ENCODE data around the gene P2RX7.

P2RX7 gene

DNA sequence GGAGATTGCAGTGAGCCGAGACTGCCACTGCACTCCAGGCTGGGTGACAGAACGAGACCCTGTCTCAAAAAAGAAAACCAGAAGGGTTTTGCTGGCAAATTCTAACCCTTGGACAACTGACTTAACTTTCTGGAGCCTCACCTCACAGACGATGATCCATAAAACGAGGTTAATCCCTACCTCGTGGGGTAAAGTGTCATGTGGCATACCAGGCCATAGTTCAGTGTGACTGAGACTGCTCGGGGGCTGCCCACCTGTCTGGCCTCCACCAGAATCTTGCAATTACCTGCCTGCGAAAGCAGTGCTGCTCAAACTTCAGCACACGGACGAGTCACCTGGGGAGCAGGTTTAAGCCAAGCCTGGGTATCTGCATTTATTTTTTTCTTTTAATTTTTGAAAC is 104.1 kb downstream of the P2RX7 start:
- TF ChIP-seq EZH2 (IDR thresholded peaks at IDR 0.05; ENCODE audit: borderline replicate concordance, low read depth, low read length, severe bottlenecking) = no peak
- TF ChIP-seq, protein P1, sequence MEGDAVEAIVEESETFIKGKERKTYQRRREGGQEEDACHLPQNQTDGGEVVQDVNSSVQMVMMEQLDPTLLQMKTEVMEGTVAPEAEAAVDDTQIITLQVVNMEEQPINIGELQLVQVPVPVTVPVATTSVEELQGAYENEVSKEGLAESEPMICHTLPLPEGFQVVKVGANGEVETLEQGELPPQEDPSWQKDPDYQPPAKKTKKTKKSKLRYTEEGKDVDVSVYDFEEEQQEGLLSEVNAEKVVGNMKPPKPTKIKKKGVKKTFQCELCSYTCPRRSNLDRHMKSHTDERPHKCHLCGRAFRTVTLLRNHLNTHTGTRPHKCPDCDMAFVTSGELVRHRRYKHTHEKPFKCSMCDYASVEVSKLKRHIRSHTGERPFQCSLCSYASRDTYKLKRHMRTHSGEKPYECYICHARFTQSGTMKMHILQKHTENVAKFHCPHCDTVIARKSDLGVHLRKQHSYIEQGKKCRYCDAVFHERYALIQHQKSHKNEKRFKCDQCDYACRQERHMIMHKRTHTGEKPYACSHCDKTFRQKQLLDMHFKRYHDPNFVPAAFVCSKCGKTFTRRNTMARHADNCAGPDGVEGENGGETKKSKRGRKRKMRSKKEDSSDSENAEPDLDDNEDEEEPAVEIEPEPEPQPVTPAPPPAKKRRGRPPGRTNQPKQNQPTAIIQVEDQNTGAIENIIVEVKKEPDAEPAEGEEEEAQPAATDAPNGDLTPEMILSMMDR (IDR thresholded peaks at IDR 0.05; ENCODE audit: borderline replicate concordance, extremely low read depth, low read length, poor library complexity, severe bottlenecking) = no peak
- Histone ChIP-seq H4K20me1 (ENCODE audit: insufficient read depth, low read length) (no peaks in the 10 kb centered on the region), H3K4me1 (ENCODE audit: insufficient read depth, low read length) (no peaks in the 10 kb centered on the region), H3K27ac (ENCODE audit: low read length) (no peak overlapping the region), H3K79me2 (ENCODE audit: insufficient read depth, low read length) (no peaks in the 10 kb centered on the region), H2AFZ (ENCODE audit: low read depth, low read length) (no peak overlapping the region), H3K27me3 (ENCODE audit: insufficient read depth, low read length, poor library complexity) (no peaks in the 10 kb centered on the region), H3K4me2 (ENCODE audit: insufficient read depth, low read length) (no peak overlapping the region), H3K9me3 (ENCODE audit: insufficient read depth, low read length, severe bottlenecking) (no peaks in the 10 kb centered on the region), H3K36me3 (ENCODE audit: insufficient read depth, low read length) (peaks cover 58% of the 10 kb centered on the region), H3K4me3 (ENCODE audit: low read depth in 1 of 2, low read length in 2 of 2) (no peak overlapping the region), H3K9ac (ENCODE audit: low read depth, low read length) (no peak overlapping the region)
- ATAC-seq (ENCODE audit: insufficient read depth, low read depth) (no peak), DNase-seq (no peak)

DNA sequence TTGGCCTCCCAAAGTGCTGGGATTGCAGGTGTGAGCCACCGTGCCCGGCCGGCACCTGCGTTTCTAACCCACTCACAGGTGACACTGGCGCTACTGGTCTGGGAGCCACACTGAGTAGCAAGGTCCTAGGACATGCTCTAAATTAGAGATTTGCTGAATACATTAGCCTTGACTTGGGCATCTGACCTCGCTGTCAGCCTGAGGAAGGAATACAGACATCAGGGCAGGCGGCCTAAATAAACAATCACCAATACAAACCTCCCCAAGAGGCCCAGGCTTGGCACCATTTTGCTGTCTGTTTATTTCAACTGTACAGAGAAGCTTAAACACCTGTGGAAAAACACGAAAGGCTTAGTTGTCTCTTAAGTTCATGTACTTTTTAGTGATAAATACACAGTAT is 104.7 kb downstream of the P2RX7 start:
- H3K4me2 ChIP-seq (ENCODE audit: insufficient read depth, low read length) = no peak overlapping the region

More for the DNA sequence above, 104.7 kb downstream of the P2RX7 start:
- peaks cover 53% of the 10 kb centered on the region for H3K36me3 ChIP-seq (ENCODE audit: insufficient read depth, low read length)
- DNase-seq = no peak
- H2AFZ ChIP-seq (ENCODE audit: low read depth, low read length) = no peak overlapping the region
- ATAC-seq (ENCODE audit: insufficient read depth, low read depth) = no peak
- no peaks in the 10 kb centered on the region for H3K9me3 ChIP-seq (ENCODE audit: insufficient read depth, low read length, severe bottlenecking)
- no peak overlapping the region for H3K9ac ChIP-seq (ENCODE audit: low read depth, low read length)
- no peaks in the 10 kb centered on the region for H3K4me1 ChIP-seq (ENCODE audit: insufficient read depth, low read length)
- TF ChIP-seq, protein P1 (IDR thresholded peaks at IDR 0.05; ENCODE audit: borderline replicate concordance, extremely low read depth, low read length, poor library complexity, severe bottlenecking) = no peak
- no peak for TF ChIP-seq EZH2 (IDR thresholded peaks at IDR 0.05; ENCODE audit: borderline replicate concordance, low read depth, low read length, severe bottlenecking)
- H3K4me3 ChIP-seq (ENCODE audit: low read depth in 1 of 2, low read length in 2 of 2) = no peak overlapping the region
- H3K27ac ChIP-seq (ENCODE audit: low read length) = no peak overlapping the region; the same call in 1 of the 2 replicates
- H4K20me1 ChIP-seq (ENCODE audit: insufficient read depth, low read length) = no peaks in the 10 kb centered on the region
- H3K79me2 ChIP-seq (ENCODE audit: insufficient read depth, low read length) = no peaks in the 10 kb centered on the region
- no peaks in the 10 kb centered on the region for H3K27me3 ChIP-seq (ENCODE audit: insufficient read depth, low read length, poor library complexity)

Data from DND-41 (cell line).